Glomerular visceral epithelial cell (primary cell): ENCODE results near the gene PID1.
"Not testable (repeated sequence)": the region's sequence is repeated elsewhere in the genome, so short reads cannot be mapped to it uniquely, and the experiment has no call there.

Source experiments
- DNase-seq: peaks from one replicate; pipeline ENCODE4 v3.0.0-alpha.2; 2016; ENCODE audit errors: extremely low spot score

Gene PID1

GRCh38 chr2:229111744-229112143, 159.3 kb downstream of the PID1 start:
- no peak for DNase-seq

- no peak for DNase-seq
Measured at GRCh38 chr2:229109195-229109594, 161.9 kb downstream of the PID1 start.

GRCh38 chr2:229107601-229108000, 163.5 kb downstream of the PID1 start:
- DNase-seq = no peak

GRCh38 chr2:229104974-229105387, 166.1 kb downstream of the PID1 start:
- DNase-seq = no peak

GRCh38 chr2:229104025-229104424, 167.1 kb downstream of the PID1 start:
- DNase-seq = no peak

- DNase-seq = no peak
Measured at GRCh38 chr2:229101314-229101713, 169.8 kb downstream of the PID1 start.

GRCh38 chr2:229099231-229099630, 171.9 kb downstream of the PID1 start:
- no peak for DNase-seq

GRCh38 chr2:229098801-229099200, 172.3 kb downstream of the PID1 start:
- DNase-seq = no peak

- DNase-seq = no peak
Measured at GRCh38 chr2:229096409-229097066, 174.5 kb downstream of the PID1 start.

GRCh38 chr2:229095472-229095871, 175.6 kb downstream of the PID1 start:
- no peak for DNase-seq

GRCh38 chr2:229090225-229090624, 180.9 kb downstream of the PID1 start:
- no peak for DNase-seq

- no peak for DNase-seq
Measured at GRCh38 chr2:229089776-229090175, 181.3 kb downstream of the PID1 start.

- DNase-seq = no peak
Measured at GRCh38 chr2:229088966-229089700, 182.0 kb downstream of the PID1 start.

- no peak for DNase-seq
Measured at GRCh38 chr2:229088517-229088913, 182.6 kb downstream of the PID1 start.

- DNase-seq = no peak
Measured at GRCh38 chr2:229087843-229088516, 183.1 kb downstream of the PID1 start.

- DNase-seq = no peak
Measured at GRCh38 chr2:229087267-229087666, 183.8 kb downstream of the PID1 start.

GRCh38 chr2:229085439-229085838, 185.6 kb downstream of the PID1 start:
- no peak for DNase-seq

- no peak for DNase-seq
Measured at GRCh38 chr2:229084447-229084846, 186.6 kb downstream of the PID1 start.

- DNase-seq = no peak
Measured at GRCh38 chr2:229083606-229084340, 187.3 kb downstream of the PID1 start.

GRCh38 chr2:229081411-229081810, 189.7 kb downstream of the PID1 start:
- no peak for DNase-seq

GRCh38 chr2:229080172-229080571, 190.9 kb downstream of the PID1 start:
- DNase-seq = no peak

- not testable (repeated sequence) for DNase-seq
Measured at GRCh38 chr2:229076886-229077285, 194.2 kb downstream of the PID1 start.
